Measurements from ENCODE around the gene ZNF32. TPM values are rescaled to one million over a fixed set of nuclear protein-coding genes. Genes with fewer than 3 reads are reported as not detected.
"Not testable (repeated sequence)": the region's sequence is repeated elsewhere in the genome, so short reads cannot be mapped to it uniquely, and the experiment has no call there.

The ZNF32 gene
- polyA plus RNA-seq, 1 donor from 2014 or later, result 162 TPM

DNA sequence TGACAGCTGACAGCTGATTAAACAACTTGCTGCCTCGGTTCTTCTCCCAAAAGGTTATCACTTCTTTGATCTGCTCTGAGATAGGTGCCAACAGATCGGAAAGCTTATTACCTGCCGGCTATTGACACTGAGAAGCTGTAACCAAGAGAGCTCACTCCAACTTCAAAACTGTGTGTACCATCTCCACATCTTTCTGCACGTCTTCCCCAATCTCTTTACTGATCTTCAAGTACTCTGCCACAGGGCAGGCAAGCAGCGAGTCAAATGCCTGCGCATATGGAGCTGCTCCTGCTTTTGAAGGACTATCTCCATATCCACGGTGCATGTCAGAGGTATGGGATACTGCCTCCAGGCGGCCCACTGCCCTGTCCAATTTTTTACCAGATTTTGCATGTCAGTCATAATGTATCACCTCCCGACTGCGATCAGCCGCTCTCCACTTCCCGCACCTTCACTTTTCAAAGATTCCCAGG is 42.8 kb downstream of the ZNF32 start:
- Histone ChIP-seq H3K27me3 (ENCODE audit: insufficient read depth, low read depth, low read length) (no peaks in the 10 kb centered on the region), H3K9ac (ENCODE audit: low read length) (no peak overlapping the region), H3K4me2 (ENCODE audit: low read length) (no peak overlapping the region), H3K27ac (ENCODE audit: low read length) (no peak overlapping the region), H3K9me3 (ENCODE audit: low read length) (no peaks in the 10 kb centered on the region), H3K4me3 (ENCODE audit: low read length) (peak overlapping the region; percentile 97), H3K9me2 (ENCODE audit: insufficient read depth, low read length) (no peaks in the 10 kb centered on the region), H2AFZ (ENCODE audit: low read depth, low read length) (peak overlapping the region; percentile 88), H3F3A (ENCODE audit: insufficient read depth, low read length, poor library complexity, severe bottlenecking) (no peaks in the 10 kb centered on the region), H3K79me2 (replicated peaks; ENCODE audit: insufficient read depth, low read length) (no peaks in the 10 kb centered on the region), H4K20me1 (ENCODE audit: insufficient read depth) (no peaks in the 10 kb centered on the region), H3K36me3 (ENCODE audit: insufficient read depth, low read length) (no peaks in the 10 kb centered on the region)
- TF ChIP-seq POLR2AphosphoS5 (IDR thresholded peaks at IDR 0.05) (no peak), SMC3 (conservative IDR thresholded peaks at IDR 0.05; ENCODE audit: poor library complexity) (no peak), MXI1 (conservative IDR thresholded peaks at IDR 0.05; ENCODE audit: poor library complexity, severe bottlenecking) (no peak)

- not testable (repeated sequence) for H2AFZ ChIP-seq (ENCODE audit: low read depth, low read length)
Observed at GRCh38 chr10:43601576-43601975, 47.1 kb downstream of the ZNF32 start.

DNA sequence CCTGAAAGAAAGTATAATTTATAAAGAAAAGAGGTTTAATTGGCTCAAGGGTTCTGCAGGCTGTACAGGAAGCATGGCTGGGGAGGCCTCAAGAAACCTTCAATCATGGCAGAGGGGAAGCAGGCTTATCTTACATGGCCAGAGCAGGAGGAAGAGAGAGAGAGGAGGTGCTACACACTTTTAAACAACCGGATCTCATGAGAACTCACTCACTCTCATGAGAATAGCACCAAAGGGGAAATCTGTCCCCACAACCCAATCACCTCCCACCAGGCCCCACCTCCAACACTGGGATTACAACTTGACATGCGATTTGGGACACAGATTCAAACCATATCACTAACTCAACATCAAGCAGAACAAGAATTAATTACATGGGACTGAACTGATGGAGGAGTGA is 49.3 kb downstream of the ZNF32 start:
- TF ChIP-seq MXI1 (conservative IDR thresholded peaks at IDR 0.05; ENCODE audit: poor library complexity, severe bottlenecking) (no peak), EP300 (conservative IDR thresholded peaks at IDR 0.05; ENCODE audit: poor library complexity, severe bottlenecking) (no peak), EZH2 (IDR thresholded peaks at IDR 0.05; ENCODE audit: borderline replicate concordance, insufficient read depth, low read length, poor library complexity, severe bottlenecking) (no peak), RAD21 (conservative IDR thresholded peaks at IDR 0.05) (no peak), SMC3 (conservative IDR thresholded peaks at IDR 0.05; ENCODE audit: poor library complexity) (no peak), CTCF (IDR thresholded peaks at IDR 0.05; ENCODE audit: poor library complexity, severe bottlenecking) (no peak), POLR2AphosphoS5 (IDR thresholded peaks at IDR 0.05) (no peak), TAF1 (IDR thresholded peaks at IDR 0.05; ENCODE audit: low read depth) (no peak)
- TF ChIP-seq, protein P1, sequence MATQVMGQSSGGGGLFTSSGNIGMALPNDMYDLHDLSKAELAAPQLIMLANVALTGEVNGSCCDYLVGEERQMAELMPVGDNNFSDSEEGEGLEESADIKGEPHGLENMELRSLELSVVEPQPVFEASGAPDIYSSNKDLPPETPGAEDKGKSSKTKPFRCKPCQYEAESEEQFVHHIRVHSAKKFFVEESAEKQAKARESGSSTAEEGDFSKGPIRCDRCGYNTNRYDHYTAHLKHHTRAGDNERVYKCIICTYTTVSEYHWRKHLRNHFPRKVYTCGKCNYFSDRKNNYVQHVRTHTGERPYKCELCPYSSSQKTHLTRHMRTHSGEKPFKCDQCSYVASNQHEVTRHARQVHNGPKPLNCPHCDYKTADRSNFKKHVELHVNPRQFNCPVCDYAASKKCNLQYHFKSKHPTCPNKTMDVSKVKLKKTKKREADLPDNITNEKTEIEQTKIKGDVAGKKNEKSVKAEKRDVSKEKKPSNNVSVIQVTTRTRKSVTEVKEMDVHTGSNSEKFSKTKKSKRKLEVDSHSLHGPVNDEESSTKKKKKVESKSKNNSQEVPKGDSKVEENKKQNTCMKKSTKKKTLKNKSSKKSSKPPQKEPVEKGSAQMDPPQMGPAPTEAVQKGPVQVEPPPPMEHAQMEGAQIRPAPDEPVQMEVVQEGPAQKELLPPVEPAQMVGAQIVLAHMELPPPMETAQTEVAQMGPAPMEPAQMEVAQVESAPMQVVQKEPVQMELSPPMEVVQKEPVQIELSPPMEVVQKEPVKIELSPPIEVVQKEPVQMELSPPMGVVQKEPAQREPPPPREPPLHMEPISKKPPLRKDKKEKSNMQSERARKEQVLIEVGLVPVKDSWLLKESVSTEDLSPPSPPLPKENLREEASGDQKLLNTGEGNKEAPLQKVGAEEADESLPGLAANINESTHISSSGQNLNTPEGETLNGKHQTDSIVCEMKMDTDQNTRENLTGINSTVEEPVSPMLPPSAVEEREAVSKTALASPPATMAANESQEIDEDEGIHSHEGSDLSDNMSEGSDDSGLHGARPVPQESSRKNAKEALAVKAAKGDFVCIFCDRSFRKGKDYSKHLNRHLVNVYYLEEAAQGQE (IDR thresholded peaks at IDR 0.05; ENCODE audit: borderline replicate concordance), result no peak

More at GRCh38 chr10:43601576-43601975, 47.1 kb downstream of the ZNF32 start:
- H3K4me2 ChIP-seq (ENCODE audit: low read length); H3K9ac ChIP-seq (ENCODE audit: low read length); H3K27me3 ChIP-seq (ENCODE audit: insufficient read depth, low read depth, low read length); H3K9me2 ChIP-seq (ENCODE audit: insufficient read depth, low read length); H3K4me3 ChIP-seq (ENCODE audit: low read length); H4K20me1 ChIP-seq (ENCODE audit: insufficient read depth); H3K36me3 ChIP-seq (ENCODE audit: insufficient read depth, low read length); H3K9me3 ChIP-seq (ENCODE audit: low read length); H3K79me2 ChIP-seq (replicated peaks; ENCODE audit: insufficient read depth, low read length); H3F3A ChIP-seq (ENCODE audit: insufficient read depth, low read length, poor library complexity, severe bottlenecking); H3K27ac ChIP-seq (ENCODE audit: low read length): not testable (repeated sequence)

More for the DNA sequence above, 49.3 kb downstream of the ZNF32 start:
- Histone ChIP-seq H3K9ac (ENCODE audit: low read length) (no peak overlapping the region), H3K79me2 (replicated peaks; ENCODE audit: insufficient read depth, low read length) (no peaks in the 10 kb centered on the region), H3K36me3 (ENCODE audit: insufficient read depth, low read length) (no peaks in the 10 kb centered on the region), H3K27me3 (ENCODE audit: insufficient read depth, low read depth, low read length) (no peaks in the 10 kb centered on the region), H3K9me3 (ENCODE audit: low read length) (no peaks in the 10 kb centered on the region), H3K4me2 (ENCODE audit: low read length) (no peak overlapping the region), H4K20me1 (ENCODE audit: insufficient read depth) (no peaks in the 10 kb centered on the region), H3K4me3 (ENCODE audit: low read length) (no peak overlapping the region), H2AFZ (ENCODE audit: low read depth, low read length) (no peak overlapping the region), H3F3A (ENCODE audit: insufficient read depth, low read length, poor library complexity, severe bottlenecking) (no peaks in the 10 kb centered on the region), H3K9me2 (ENCODE audit: insufficient read depth, low read length) (no peaks in the 10 kb centered on the region), H3K27ac (ENCODE audit: low read length) (no peak overlapping the region)

Data from neural cell (in vitro differentiated cells).